ENCODE data around the gene RSRC1. TPM values are rescaled to one million over a fixed set of nuclear protein-coding genes. Genes with fewer than 3 reads are reported as not detected.

The RSRC1 gene
- total RNA-seq, 1 experiment from 2014 or later: 37.9 TPM

DNA sequence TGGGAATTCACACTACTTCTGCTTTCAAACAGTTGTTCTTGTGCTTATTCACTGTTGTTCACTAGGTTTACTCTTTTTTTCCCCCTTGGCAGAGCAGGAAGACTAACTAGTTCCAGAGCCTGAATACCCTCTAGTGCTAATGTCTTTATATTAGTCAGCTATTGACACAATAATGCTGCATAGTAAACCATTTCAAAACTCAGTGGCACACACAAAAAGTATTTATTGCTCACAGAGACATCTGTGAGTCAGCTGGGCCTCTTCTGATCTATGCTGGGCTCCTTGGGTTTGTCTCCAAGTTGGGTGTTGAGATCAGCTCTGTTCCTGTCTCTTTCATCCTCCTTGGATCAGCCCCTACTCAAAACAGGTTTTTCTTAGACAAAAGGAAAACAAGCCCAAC, 51.1 kb downstream of the RSRC1 start:
- no peaks in the 10 kb centered on the region for H3K27me3 Mint-ChIP-seq (ENCODE audit: low read depth)
- Histone ChIP-seq H3K14ac (ENCODE audit: insufficient read depth, low read length) (no peak overlapping the region), H2AFZ (ENCODE audit: low read length) (no peak overlapping the region), H4K5ac (ENCODE audit: insufficient read length, low read depth, low read length) (no peak overlapping the region), H2BK20ac (ENCODE audit: low read depth, low read length, poor library complexity, severe bottlenecking) (no peak overlapping the region), H2AK5ac (ENCODE audit: insufficient read length, low read length) (no peak overlapping the region), H3K27ac (ENCODE audit: insufficient read length, low read depth, low read length) (no peak overlapping the region), H3K18ac (ENCODE audit: insufficient read length, low read depth, low read length) (no peak overlapping the region), H3K9me3 (ENCODE audit: control insufficient read depth, low read depth, low read length) (no peaks in the 10 kb centered on the region), H2BK12ac (ENCODE audit: insufficient read length, low read depth, low read length) (no peak overlapping the region), H2BK15ac (ENCODE audit: low read depth, low read length) (no peak overlapping the region), H3K4me1 (ENCODE audit: insufficient read depth, low read length) (no peaks in the 10 kb centered on the region), H3K79me2 (ENCODE audit: insufficient read depth, low read length) (no peaks in the 10 kb centered on the region), H4K8ac (replicated peaks; ENCODE audit: insufficient read length, low read depth, low read length) (no peak overlapping the region), H4K20me1 (ENCODE audit: control insufficient read depth, insufficient read depth, insufficient read length) (no peaks in the 10 kb centered on the region), H3K4ac (ENCODE audit: low read depth, low read length) (no peak overlapping the region), H3K23ac (ENCODE audit: insufficient read length, low read depth, low read length) (no peak overlapping the region), H2BK120ac (ENCODE audit: low read depth, low read length, poor library complexity, severe bottlenecking) (no peak overlapping the region), H3K56ac (ENCODE audit: insufficient read length, low read depth, low read length) (no peak overlapping the region), H3K9ac (ENCODE audit: extremely low read depth, insufficient read length, low read length) (no peak overlapping the region), H3K4me2 (ENCODE audit: insufficient read depth, insufficient read length, low read length) (no peak overlapping the region), H3K27me3 (ENCODE audit: insufficient read depth, low read length) (no peaks in the 10 kb centered on the region), H4K91ac (ENCODE audit: insufficient read length, low read depth, low read length) (no peak overlapping the region), H2BK5ac (ENCODE audit: insufficient read length, low read length) (no peak overlapping the region), H3T11ph (ENCODE audit: low read length) (no peak overlapping the region), H3K23me2 (ENCODE audit: insufficient read length, low read depth, low read length, poor library complexity, severe bottlenecking) (no peaks in the 10 kb centered on the region), H3K79me1 (ENCODE audit: insufficient read depth, low read depth, low read length, poor library complexity, severe bottlenecking) (no peaks in the 10 kb centered on the region)
- no peak overlapping the region for H3K27ac Mint-ChIP-seq
- H3K4me1 Mint-ChIP-seq: no peaks in the 10 kb centered on the region
- no peaks in the 10 kb centered on the region; a peak in 2 of 7 replicates for H3K36me3 Mint-ChIP-seq (ENCODE audit: insufficient read depth in 1 of 3, low read depth in 3 of 3)
- no peak for TF ChIP-seq CTCF (conservative IDR thresholded peaks at IDR 0.05)
- no peaks in the 10 kb centered on the region for H3K9me3 Mint-ChIP-seq
- no peak overlapping the region for H3K4me3 Mint-ChIP-seq
- no peak for DNase-seq
